Sigmoid colon (tissue), 7 donors: Measurements from ENCODE around the gene CDH22. TPM values are rescaled to one million over a fixed set of nuclear protein-coding genes. Genes with fewer than 3 reads are reported as not detected.

Experiments
- DNase-seq: peaks from one replicate; pipeline ENCODE4 v3.0.0-alpha.2; 2019
- H3K27ac ChIP-seq, 4 donors: fragments of 200-600 bp; sonication (generic); one replicate each; pipeline ENCODE4 v1.5.1; 2016 to 2019; ENCODE audit warnings: mild to moderate bottlenecking in 1 of 4
- H3K27me3 ChIP-seq, 3 donors: fragments of 200-600 bp; sonication (generic); one replicate each; pipeline ENCODE4 v1.5.1; 2019; ENCODE audit warnings: mild to moderate bottlenecking in 1 of 3
- H3K36me3 ChIP-seq, 4 donors: fragments of 200-600 bp; sonication (generic); one replicate each; pipeline ENCODE4 v1.5.1; 2016 to 2019
- H3K4me1 ChIP-seq, 4 donors: fragments of 200-600 bp; sonication (generic); one replicate each; pipeline ENCODE4 v1.5.1; 2017 to 2019
- H3K4me3 ChIP-seq, 4 donors: fragments of 200-600 bp; sonication (generic); one replicate each; pipeline ENCODE4 v1.5.1; 2017 to 2019; ENCODE audit warnings: mild to moderate bottlenecking in 2 of 4, moderate library complexity in 1 of 4
- H3K9me3 ChIP-seq, 4 donors: fragments of 200-600 bp in 3 of 4; sonication (generic) in 3 of 4; one replicate each; pipeline versions ENCODE4 v1.5.1 to v1.6.1; 2013 to 2019
- EP300 ChIP-seq, 4 donors: sonication (generic); formaldehyde crosslinking; IDR thresholded peaks; one replicate each; pipeline ENCODE4 v1.6.1; 2017; ENCODE audit warnings: antibody characterized with exemption in 4 of 4
- POLR2A ChIP-seq, 2 donors: fragments of 450-650 bp; IDR thresholded peaks; one replicate each; pipeline ENCODE4 v1.6.1; 2016; ENCODE audit warnings: antibody characterized with exemption in 2 of 2, mild to moderate bottlenecking in 2 of 2, moderate library complexity in 2 of 2
- POLR2AphosphoS5 ChIP-seq, 4 donors: sonication (generic); formaldehyde crosslinking; IDR thresholded peaks; one replicate each; pipeline ENCODE4 v1.6.1; 2017; ENCODE audit warnings: antibody characterized with exemption in 4 of 4
- WGBS, 2 donors: extraction: QIAGEN DNeasy Blood & Tissue Kit; methylation state at CpG; one replicate each; pipeline ENCODE4 v1.1.7; 2013; 5-methylcytosine and 5-hydroxymethylcytosine counted together
- intact Hi-C: fragments of 100-400 bp; cut with DNase I; formaldehyde crosslinking; loops from one replicate; pipeline ENCODE4 v1.15.1; 2023
- polyA plus RNA-seq, 3 donors: library from polyadenylated mRNA; stranded (reverse); fragments of 200-250 nt; gene quantifications; one replicate each; pipeline ENCODE4 v1.2.3, GENCODE V29; 2013
- total RNA-seq, 4 donors: library from RNA; depleted of rRNA; stranded (reverse); fragments of >200 nt; gene quantifications; one replicate each; pipeline ENCODE4 v1.1.0, GENCODE V29; 2016
- TF ChIP-seq, protein P1 (sequence below), 4 experiments: fragments of 450-650 bp in 3 of 4; fragments of 200-600 bp in 1 of 4; IDR thresholded peaks; one replicate each; pipeline ENCODE4 v1.5.1; 2016 to 2019; ENCODE audit warnings: antibody characterized with exemption in 4 of 4, mild to moderate bottlenecking in 3 of 4, moderate library complexity in 2 of 4
- donor health status: healthy with polysubstance abuse.
- donor health status: Bipolar disorder and iron deficiency.
- donor health status: healthy.

CDH22 gene, protein sequence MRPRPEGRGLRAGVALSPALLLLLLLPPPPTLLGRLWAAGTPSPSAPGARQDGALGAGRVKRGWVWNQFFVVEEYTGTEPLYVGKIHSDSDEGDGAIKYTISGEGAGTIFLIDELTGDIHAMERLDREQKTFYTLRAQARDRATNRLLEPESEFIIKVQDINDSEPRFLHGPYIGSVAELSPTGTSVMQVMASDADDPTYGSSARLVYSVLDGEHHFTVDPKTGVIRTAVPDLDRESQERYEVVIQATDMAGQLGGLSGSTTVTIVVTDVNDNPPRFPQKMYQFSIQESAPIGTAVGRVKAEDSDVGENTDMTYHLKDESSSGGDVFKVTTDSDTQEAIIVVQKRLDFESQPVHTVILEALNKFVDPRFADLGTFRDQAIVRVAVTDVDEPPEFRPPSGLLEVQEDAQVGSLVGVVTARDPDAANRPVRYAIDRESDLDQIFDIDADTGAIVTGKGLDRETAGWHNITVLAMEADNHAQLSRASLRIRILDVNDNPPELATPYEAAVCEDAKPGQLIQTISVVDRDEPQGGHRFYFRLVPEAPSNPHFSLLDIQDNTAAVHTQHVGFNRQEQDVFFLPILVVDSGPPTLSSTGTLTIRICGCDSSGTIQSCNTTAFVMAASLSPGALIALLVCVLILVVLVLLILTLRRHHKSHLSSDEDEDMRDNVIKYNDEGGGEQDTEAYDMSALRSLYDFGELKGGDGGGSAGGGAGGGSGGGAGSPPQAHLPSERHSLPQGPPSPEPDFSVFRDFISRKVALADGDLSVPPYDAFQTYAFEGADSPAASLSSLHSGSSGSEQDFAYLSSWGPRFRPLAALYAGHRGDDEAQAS
- under 1 TPM in 2 of 4 donors, not detected in 2; 0.41 to 0.55 TPM for total RNA-seq
- polyA plus RNA-seq, result under 1 TPM in 1 of 3 donors, not detected in 2; 0.06 TPM

GRCh38 chr20:46308258-46309157 is at the start of gene CDH22:
CDH22 (minus strand) TSS chr20:46308498; CDS start chr20:46251294, 57,204 bp downstream.
- H3K4me1 ChIP-seq, result peaks cover 0 to 32% (median 25%) of the 10 kb centered on the region in 4 donors
- DNase-seq, result no peak

GRCh38 chr20:46357030-46357514 is 48.8 kb upstream of the CDH22 start:
- no peaks in the 10 kb centered on the region for H3K9me3 ChIP-seq
- TF ChIP-seq POLR2A (IDR thresholded peaks at IDR 0.05) (no peak), EP300 (IDR thresholded peaks at IDR 0.05) (no peak), POLR2AphosphoS5 (IDR thresholded peaks at IDR 0.05) (no peak)
- TF ChIP-seq, protein P1, sequence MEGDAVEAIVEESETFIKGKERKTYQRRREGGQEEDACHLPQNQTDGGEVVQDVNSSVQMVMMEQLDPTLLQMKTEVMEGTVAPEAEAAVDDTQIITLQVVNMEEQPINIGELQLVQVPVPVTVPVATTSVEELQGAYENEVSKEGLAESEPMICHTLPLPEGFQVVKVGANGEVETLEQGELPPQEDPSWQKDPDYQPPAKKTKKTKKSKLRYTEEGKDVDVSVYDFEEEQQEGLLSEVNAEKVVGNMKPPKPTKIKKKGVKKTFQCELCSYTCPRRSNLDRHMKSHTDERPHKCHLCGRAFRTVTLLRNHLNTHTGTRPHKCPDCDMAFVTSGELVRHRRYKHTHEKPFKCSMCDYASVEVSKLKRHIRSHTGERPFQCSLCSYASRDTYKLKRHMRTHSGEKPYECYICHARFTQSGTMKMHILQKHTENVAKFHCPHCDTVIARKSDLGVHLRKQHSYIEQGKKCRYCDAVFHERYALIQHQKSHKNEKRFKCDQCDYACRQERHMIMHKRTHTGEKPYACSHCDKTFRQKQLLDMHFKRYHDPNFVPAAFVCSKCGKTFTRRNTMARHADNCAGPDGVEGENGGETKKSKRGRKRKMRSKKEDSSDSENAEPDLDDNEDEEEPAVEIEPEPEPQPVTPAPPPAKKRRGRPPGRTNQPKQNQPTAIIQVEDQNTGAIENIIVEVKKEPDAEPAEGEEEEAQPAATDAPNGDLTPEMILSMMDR (IDR thresholded peaks at IDR 0.05), result no peak
- DNase-seq, result no peak
- H3K27me3 ChIP-seq, result no peaks in the 10 kb centered on the region
- H3K27ac ChIP-seq, result peak overlapping the region; percentile 21 to 52 (median 38)
- intact Hi-C loops, result no loop called here
- H3K36me3 ChIP-seq, result peaks cover 0 to 3% (median 1%) of the 10 kb centered on the region in 4 donors
- peaks cover 0 to 36% (median 23%) of the 10 kb centered on the region in 4 donors for H3K4me1 ChIP-seq
- no peak overlapping the region for H3K4me3 ChIP-seq
- WGBS, 2 donors, result 25 to 34% methylated on average over 13 of the region's 13 CpGs

More at GRCh38 chr20:46308258-46309157, at the start of gene CDH22:
- H3K9me3 ChIP-seq, result no peaks in the 10 kb centered on the region
- no peaks in the 10 kb centered on the region for H3K36me3 ChIP-seq
- H3K27ac ChIP-seq, result no peak within 1 kb of the TSS
- TF ChIP-seq, protein P1 (IDR thresholded peaks at IDR 0.05), result peak in 1 of 4 experiments; percentile 42
- no peak for TF ChIP-seq EP300 (IDR thresholded peaks at IDR 0.05)
- intact Hi-C loops, result no loop called here
- peak within 1 kb of the TSS; percentile 12 to 52 (median 44) for H3K4me3 ChIP-seq
- WGBS, 2 donors, result 1 to 2% methylated on average over 74 of the region's 74 CpGs
- H3K27me3 ChIP-seq, result peaks cover 49 to 100% (median 91%) of the 10 kb centered on the region in 3 donors

GRCh38 chr20:46356195-46357029 is 48.1 kb upstream of the CDH22 start:
- H3K4me3 ChIP-seq, result no peak overlapping the region
- 82 to 85% methylated on average over 23 of the region's 23 CpGs for WGBS, 2 donors

More at GRCh38 chr20:46356195-46357029, 48.1 kb upstream of the CDH22 start:
- H3K36me3 ChIP-seq, result peaks cover 0 to 9% (median 1%) of the 10 kb centered on the region in 4 donors
- no peak for DNase-seq
- no peaks in the 10 kb centered on the region for H3K9me3 ChIP-seq
- TF ChIP-seq POLR2AphosphoS5 (IDR thresholded peaks at IDR 0.05), result no peak
- no peak for TF ChIP-seq EP300 (IDR thresholded peaks at IDR 0.05)
- TF ChIP-seq POLR2A (IDR thresholded peaks at IDR 0.05), result no peak
- TF ChIP-seq, protein P1 (IDR thresholded peaks at IDR 0.05), result no peak
- intact Hi-C loops, result no loop called here
- H3K27ac ChIP-seq, result peak overlapping the region; percentile 21 to 52 (median 38)
- no peaks in the 10 kb centered on the region for H3K27me3 ChIP-seq
- peaks cover 0 to 30% (median 17%) of the 10 kb centered on the region in 4 donors for H3K4me1 ChIP-seq
